ENCODE measurements around the gene JAZF1. TPM values are rescaled to one million over a fixed set of nuclear protein-coding genes. Genes with fewer than 3 reads are reported as not detected.

JAZF1 gene
- total RNA-seq, 4 donors from 2014 or later = 27.8 to 36.5 (median 30.5) TPM

DNA sequence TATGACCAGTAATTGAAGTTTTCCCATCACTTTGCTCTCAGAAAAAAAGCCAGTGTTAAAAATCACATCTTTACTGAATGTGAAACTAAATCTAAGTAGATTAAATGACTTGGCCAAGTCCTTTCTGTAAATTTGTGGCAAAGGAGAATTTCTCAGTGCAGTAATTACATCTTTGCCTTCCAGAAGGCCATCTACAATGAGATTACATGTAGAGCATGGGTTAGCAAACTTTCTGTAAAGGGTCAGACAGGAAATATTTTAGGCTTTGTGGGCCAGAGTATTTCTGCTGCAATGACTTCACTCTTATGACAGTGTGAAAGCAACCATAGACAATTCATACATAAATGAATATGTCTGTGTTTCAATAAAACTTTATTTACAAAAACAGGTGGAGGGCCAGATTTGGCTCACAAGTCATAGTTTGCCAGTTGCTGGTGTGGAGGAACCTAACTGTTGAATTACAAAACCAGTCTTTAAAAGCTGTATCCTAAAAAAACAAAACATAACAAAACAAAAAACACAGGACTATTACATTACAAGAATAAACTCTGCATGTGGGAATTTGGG lies 249.6 kb downstream of the JAZF1 start:
- no peaks in the 10 kb centered on the region for H3K4me1 ChIP-seq
- H3K9me3 ChIP-seq = no peaks in the 10 kb centered on the region
- no peaks in the 10 kb centered on the region for H3K36me3 ChIP-seq
- ATAC-seq = no peak
- H3K27ac ChIP-seq = no peak overlapping the region
- no peak overlapping the region for H3K4me3 ChIP-seq
- no peaks in the 10 kb centered on the region for H3K27me3 ChIP-seq
- TF ChIP-seq EP300 (IDR thresholded peaks at IDR 0.05) = no peak
- TF ChIP-seq POLR2A (IDR thresholded peaks at IDR 0.05) = no peak
- TF ChIP-seq CTCF (IDR thresholded peaks at IDR 0.05) = no peak

- Histone ChIP-seq H3K4me1 (no peaks in the 10 kb centered on the region), H3K36me3 (no peaks in the 10 kb centered on the region), H3K4me3 (no peak overlapping the region), H3K27ac (no peak overlapping the region), H3K9me3 (no peaks in the 10 kb centered on the region), H3K27me3 (no peaks in the 10 kb centered on the region)
- TF ChIP-seq CTCF (IDR thresholded peaks at IDR 0.05) = no peak
- no peak for TF ChIP-seq POLR2AphosphoS5 (IDR thresholded peaks at IDR 0.05)
- no peak for TF ChIP-seq POLR2A (IDR thresholded peaks at IDR 0.05)
- no peak for TF ChIP-seq EP300 (IDR thresholded peaks at IDR 0.05)
- WGBS, 2 donors (ENCODE audit: low coverage in 1 of 2) = 80% methylated on average over 1 of the region's 3 CpGs; no CpG with 5 or more reads in 1 of the 2 donors
- ATAC-seq = no peak
These were observed 251.5 kb downstream of the JAZF1 start for GRCh38 chr7:27929127-27929526.

GRCh38 chr7:27928001-27928400 lies 252.6 kb downstream of the JAZF1 start:
- TF ChIP-seq POLR2A (IDR thresholded peaks at IDR 0.05) = no peak
- TF ChIP-seq EP300 (IDR thresholded peaks at IDR 0.05) = no peak
- TF ChIP-seq POLR2AphosphoS5 (IDR thresholded peaks at IDR 0.05) = no peak
- no peak for TF ChIP-seq CTCF (IDR thresholded peaks at IDR 0.05)
- no peaks in the 10 kb centered on the region for H3K27me3 ChIP-seq
- H3K9me3 ChIP-seq = no peaks in the 10 kb centered on the region
- peaks cover 0 to 6% (median 0%) of the 10 kb centered on the region in 3 donors for H3K4me1 ChIP-seq
- no peaks in the 10 kb centered on the region for H3K36me3 ChIP-seq
- no peak overlapping the region for H3K4me3 ChIP-seq
- no peak overlapping the region for H3K27ac ChIP-seq
- ATAC-seq = no peak

DNA sequence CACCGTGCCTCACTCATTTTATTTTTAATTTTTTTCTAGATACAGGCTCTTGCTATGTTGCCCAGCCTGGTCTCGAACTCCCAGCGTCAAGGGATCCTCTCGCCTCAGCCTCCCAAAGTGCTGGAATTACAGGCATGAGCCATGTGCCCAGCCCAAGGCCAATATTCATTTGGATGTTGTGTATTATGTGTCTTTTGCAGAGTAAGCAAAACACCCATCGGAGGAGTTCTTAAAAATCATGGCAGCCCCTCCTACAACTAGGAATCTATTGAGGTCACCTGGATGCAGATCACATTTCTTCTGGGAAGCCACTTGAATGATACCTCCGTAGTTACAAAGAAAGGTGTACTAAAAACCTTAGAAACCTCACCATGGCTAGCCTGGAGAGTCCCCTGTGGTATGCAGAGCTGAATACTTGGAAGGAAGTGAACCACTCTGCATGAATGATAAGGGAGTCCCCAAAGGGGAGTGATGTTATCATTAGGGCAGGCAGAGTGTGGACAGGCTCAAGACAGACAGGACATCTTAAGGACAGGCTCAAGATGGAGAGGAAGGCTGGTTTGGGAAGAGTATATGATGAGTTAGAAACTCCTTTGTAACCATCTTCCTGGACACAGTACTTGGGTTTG lies 254.9 kb downstream of the JAZF1 start:
- Histone ChIP-seq H3K9me3 (no peaks in the 10 kb centered on the region), H3K4me1 (peaks cover 0 to 16% (median 2%) of the 10 kb centered on the region in 3 donors), H3K27me3 (no peaks in the 10 kb centered on the region), H3K27ac (no peak overlapping the region), H3K4me3 (no peak overlapping the region), H3K36me3 (no peaks in the 10 kb centered on the region)
- no peak for ATAC-seq
- no peak for TF ChIP-seq POLR2AphosphoS5 (IDR thresholded peaks at IDR 0.05)
- 70 to 92% methylated on average over 2 to 6 of the region's 6 CpGs for WGBS, 2 donors (ENCODE audit: low coverage in 1 of 2)

- no peak for ATAC-seq
- H3K36me3 ChIP-seq = no peaks in the 10 kb centered on the region
- H3K27ac ChIP-seq = no peak overlapping the region
- peaks cover 0 to 19% (median 2%) of the 10 kb centered on the region in 3 donors for H3K4me1 ChIP-seq
- no peak for TF ChIP-seq CTCF (IDR thresholded peaks at IDR 0.05)
- H3K27me3 ChIP-seq = no peaks in the 10 kb centered on the region
- WGBS, 2 donors (ENCODE audit: low coverage in 1 of 2) = 53 to 57% methylated on average over 1 to 4 of the region's 4 CpGs
- H3K9me3 ChIP-seq = no peaks in the 10 kb centered on the region
- H3K4me3 ChIP-seq = no peak overlapping the region
These were observed 257.0 kb downstream of the JAZF1 start for GRCh38 chr7:27923642-27923980.

Measured in gastroesophageal sphincter (tissue), 4 donors.